Measurements from ENCODE around the gene NCOA3.
"Not testable (repeated sequence)": the region's sequence is repeated elsewhere in the genome, so short reads cannot be mapped to it uniquely, and the experiment has no call there.

GRCh38 chr20:47458280-47459050 lies 43.2 kb upstream of the NCOA3 start:
- TF ChIP-seq CTCF, EP300, POLR2A, POLR2AphosphoS5 (IDR thresholded peaks at IDR 0.05): not testable (repeated sequence)
